ENCODE data around the gene PLA2G4C. TPM values are rescaled to one million over a fixed set of nuclear protein-coding genes. Genes with fewer than 3 reads are reported as not detected.

Gene PLA2G4C
- total RNA-seq, 2 experiments from 2014 or later: 10.8 to 11.5 TPM

DNA sequence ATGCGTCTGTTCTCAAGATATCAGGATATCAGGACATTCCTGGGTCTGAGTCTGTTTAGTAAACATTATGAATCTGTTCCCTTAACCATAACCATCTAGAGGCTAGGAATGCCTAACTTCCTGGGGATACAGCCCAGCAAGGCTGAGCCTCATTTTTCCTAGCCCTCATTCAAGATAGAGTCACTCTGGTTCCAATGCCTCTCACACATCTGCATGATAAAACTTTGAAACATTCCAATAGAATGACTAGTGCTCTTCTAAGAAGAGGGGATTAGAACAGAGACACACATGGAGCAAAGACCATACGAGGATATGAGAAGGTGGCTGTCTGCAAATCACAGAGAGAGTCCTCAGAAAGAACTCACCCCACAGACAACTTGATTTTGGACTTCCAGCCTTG, 46.1 kb downstream of the PLA2G4C start:
- ChIA-PET POLR2A (no interaction called here), CTCF (no interaction called here)
- peaks cover 4% of the 10 kb centered on the region for H3K27me3 Mint-ChIP-seq
- no peaks in the 10 kb centered on the region for H3K4me1 Mint-ChIP-seq
- H3K27ac Mint-ChIP-seq: no peak overlapping the region
- no peaks in the 10 kb centered on the region for H3K9me3 Mint-ChIP-seq
- no peak for DNase-seq
- no peak overlapping the region for H3K4me3 Mint-ChIP-seq
- no peaks in the 10 kb centered on the region for H3K36me3 Mint-ChIP-seq (ENCODE audit: low read depth)

DNA sequence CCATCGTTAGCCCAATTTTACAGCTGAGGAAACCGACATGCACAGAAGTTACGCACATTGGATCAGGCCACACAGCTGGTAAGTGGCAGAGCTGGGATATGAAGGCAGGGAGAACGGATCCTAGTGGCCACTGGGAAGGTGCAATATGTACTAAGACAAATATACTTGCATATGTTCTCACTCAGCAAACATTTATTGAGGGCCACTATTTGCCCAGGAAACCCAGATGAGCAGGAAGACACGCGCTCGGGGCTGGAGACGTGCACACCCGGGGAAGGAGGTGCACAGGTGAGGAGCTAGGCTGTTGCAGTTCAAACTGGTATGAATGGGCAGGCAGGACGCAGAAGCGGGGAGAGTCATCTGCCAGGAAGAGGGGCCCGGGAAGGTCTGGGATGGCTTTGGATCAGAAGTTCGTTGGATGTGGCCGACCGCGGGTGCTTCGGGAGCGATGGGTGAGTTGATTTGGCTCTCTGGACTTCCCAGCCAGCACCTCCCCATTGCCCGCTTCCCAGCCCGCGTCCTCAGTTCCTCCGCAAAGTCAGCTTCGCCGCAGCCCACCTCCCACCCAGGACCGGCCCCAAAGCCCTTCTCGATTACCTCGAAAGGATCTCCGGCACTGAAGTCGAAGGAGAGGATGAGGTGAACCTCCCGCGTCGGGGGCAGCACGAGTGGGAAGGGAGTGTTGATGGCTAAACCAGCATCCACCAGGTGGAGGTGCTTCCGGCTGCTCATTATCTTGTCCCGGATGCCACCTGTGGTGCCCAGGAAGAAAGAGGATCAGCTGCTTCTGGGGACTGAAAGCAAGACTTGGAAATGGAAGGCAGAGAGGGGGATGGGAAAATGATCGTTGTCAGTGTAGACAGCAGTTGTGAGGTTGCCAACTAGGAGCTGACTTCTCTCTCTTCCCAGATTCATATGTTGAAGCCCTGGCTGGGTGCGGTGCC, 48.9 kb downstream of the PLA2G4C start:
- H3K27ac Mint-ChIP-seq: no peak overlapping the region
- CTCF ChIA-PET: no interaction called here

DNA sequence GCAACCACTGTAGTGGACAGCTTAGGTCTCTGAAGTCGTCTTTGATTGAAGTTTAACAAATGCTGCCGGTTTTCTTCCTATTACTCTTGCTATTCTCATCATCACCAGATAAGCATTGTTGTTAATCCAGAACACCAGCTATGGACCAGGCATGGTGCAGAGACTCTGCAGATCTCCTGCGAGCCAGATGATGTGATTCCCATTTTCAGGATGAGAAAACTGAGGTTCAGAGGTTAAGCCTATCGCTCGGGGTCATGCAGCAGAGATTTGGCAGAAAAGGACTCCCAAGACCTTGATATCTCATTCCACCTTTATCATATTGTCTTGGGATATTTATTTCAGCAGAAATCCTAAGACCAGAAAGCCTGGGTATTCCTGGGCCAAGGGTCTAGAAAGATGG, 50.2 kb downstream of the PLA2G4C start:
- Mint-ChIP-seq H3K4me1 (no peaks in the 10 kb centered on the region), H3K27ac (no peak overlapping the region), H3K27me3 (peaks cover 4% of the 10 kb centered on the region), H3K36me3 (ENCODE audit: low read depth) (no peaks in the 10 kb centered on the region), H3K4me3 (no peak overlapping the region), H3K9me3 (no peaks in the 10 kb centered on the region)
- POLR2A ChIA-PET: no interaction called here
- no peak for DNase-seq
- CTCF ChIA-PET: no interaction called here

More for the DNA sequence above, 48.9 kb downstream of the PLA2G4C start:
- Mint-ChIP-seq H3K27me3 (peaks cover 4% of the 10 kb centered on the region), H3K9me3 (no peaks in the 10 kb centered on the region), H3K36me3 (ENCODE audit: low read depth) (no peaks in the 10 kb centered on the region), H3K4me1 (no peaks in the 10 kb centered on the region), H3K4me3 (no peak overlapping the region)
- DNase-seq: no peak
- POLR2A ChIA-PET: interaction anchor here (1.0 kb wide), 1 partner anchor 49 kb away, joined by 3 read pairs; the partner anchor contains the start of gene PLA2G4C

DNA sequence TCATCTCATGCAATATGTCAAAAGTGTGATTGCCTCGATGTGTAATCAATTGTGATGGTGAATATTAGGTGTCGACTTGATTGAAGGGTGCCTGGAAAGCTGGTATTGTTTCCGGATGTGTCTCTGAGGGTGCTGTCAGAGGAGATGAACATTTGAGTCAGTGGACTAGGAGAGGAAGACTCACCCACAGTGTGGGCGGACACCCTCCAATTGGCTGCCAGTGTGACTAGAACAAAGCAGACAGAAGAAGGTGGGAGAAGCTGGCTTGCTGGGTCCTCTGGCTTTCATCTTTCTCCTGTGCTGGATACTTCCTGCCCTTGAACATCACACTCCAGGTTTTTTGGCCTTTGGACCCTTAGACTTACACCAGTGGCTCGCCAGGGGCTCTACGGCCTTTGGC, 51.3 kb downstream of the PLA2G4C start:
- Mint-ChIP-seq H3K27me3 (peaks cover 4% of the 10 kb centered on the region), H3K27ac (no peak overlapping the region), H3K4me1 (no peaks in the 10 kb centered on the region), H3K4me3 (no peak overlapping the region), H3K36me3 (ENCODE audit: low read depth) (no peaks in the 10 kb centered on the region), H3K9me3 (no peaks in the 10 kb centered on the region)
- POLR2A ChIA-PET: no interaction called here
- CTCF ChIA-PET: no interaction called here
- no peak for DNase-seq

DNA sequence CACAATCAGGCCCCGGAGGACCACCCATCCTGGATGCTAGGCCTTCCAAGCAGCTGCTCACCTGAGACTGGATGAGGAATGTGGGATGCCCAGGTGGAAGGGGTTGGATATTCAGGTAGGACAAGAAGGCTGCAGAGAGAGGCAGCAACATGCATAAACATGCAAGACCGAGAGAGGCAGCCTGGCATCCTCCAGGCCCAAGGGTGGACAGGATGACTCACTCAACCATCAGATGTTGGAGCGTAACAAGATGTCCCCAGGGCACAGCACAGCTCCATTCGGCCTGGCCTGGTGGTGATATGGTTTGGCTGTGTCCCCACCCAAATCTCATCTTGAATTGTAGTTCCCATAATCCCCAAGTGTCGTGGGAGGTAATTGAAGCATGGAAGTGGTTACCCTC, 56.8 kb downstream of the PLA2G4C start:
- Mint-ChIP-seq H3K4me1 (no peaks in the 10 kb centered on the region), H3K27ac (no peak overlapping the region), H3K9me3 (peaks cover 3% of the 10 kb centered on the region), H3K27me3 (peaks cover 2% of the 10 kb centered on the region), H3K36me3 (ENCODE audit: low read depth) (peaks cover 2% of the 10 kb centered on the region), H3K4me3 (no peak overlapping the region)
- CTCF ChIA-PET: no interaction called here
- POLR2A ChIA-PET: no interaction called here
- DNase-seq: no peak

DNA sequence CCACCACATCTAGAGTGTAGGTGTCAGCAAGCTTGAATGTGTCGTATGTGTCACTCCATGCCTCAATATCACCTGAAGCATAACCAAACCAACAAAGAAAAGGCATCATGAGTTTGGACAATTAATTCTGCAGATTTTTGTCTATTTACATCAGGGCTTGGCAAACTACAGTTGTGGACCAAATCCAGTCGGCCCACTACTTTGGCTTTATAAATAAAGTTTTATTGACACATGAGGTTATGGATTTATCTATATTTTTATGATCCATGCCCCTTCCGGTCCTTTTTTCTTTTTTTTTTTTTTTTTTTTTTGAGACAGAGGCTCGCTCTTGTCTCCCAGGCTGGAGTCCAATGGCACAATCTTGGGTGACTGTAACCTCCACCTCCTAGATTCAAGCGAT, 57.5 kb downstream of the PLA2G4C start:
- DNase-seq: no peak
- Mint-ChIP-seq H3K36me3 (ENCODE audit: low read depth) (peaks cover 2% of the 10 kb centered on the region), H3K27ac (no peak overlapping the region), H3K9me3 (peaks cover 3% of the 10 kb centered on the region), H3K4me1 (no peaks in the 10 kb centered on the region), H3K4me3 (no peak overlapping the region), H3K27me3 (peaks cover 2% of the 10 kb centered on the region)
- POLR2A ChIA-PET: no interaction called here
- CTCF ChIA-PET: no interaction called here

DNA sequence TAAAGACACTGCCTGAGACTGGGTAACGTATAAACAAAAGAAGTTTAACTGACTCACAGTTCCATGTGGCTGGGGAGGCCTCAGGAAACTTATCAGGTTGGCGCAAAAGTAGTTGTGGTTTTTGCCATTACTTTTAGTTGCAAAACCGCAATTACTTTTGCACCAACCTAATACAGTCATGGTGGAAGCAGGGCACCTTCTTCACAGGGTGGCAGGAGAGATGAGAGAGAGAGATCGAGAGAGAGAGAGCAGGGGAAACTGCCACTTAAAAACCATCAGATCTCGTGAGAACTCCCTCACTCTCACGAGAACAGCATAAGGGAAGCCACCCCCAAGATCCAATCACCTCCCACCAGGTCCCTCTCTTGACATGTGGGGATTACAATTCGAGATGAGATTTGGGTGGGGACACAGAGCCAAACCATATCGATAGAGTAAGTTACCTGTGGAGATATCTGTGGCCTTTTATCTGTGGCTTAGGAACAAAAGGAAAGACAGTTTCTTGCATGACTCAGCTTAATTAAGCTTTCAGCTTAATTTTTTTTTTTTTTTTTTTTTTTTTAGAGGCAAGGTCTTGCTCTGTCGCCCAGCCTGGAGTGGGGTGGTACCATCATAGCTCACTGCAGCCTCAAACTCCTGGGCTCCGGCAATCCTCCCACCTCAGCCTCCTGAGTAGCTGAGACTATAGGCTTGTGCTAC, 59.1 kb downstream of the PLA2G4C start:
- no peak for DNase-seq
- Mint-ChIP-seq H3K9me3 (peaks cover 3% of the 10 kb centered on the region), H3K27ac (no peak overlapping the region), H3K36me3 (ENCODE audit: low read depth) (peaks cover 2% of the 10 kb centered on the region), H3K27me3 (peaks cover 2% of the 10 kb centered on the region), H3K4me1 (no peaks in the 10 kb centered on the region), H3K4me3 (no peak overlapping the region)
- POLR2A ChIA-PET: no interaction called here
- CTCF ChIA-PET: no interaction called here

DNA sequence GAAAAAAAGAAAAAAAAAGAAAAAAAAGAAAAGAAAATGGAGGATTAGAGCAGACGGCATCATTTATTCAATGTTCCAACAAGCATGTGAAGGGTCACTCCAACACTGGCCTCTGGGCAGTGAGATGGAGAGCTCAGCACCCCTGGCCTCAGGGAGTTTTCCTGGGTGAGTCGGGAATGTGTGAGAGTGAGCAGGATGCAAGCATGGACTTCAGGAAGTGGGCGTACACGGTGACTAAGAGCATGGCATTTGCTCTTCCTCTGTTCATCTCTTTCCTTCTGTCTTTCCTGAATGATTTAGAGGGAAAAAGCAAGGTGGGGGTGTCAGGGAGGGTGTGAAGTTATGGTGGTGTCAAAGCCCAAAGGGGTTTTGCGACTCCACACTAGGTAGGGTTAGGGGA, 66.1 kb downstream of the PLA2G4C start:
- Mint-ChIP-seq H3K27ac (no peak overlapping the region), H3K4me3 (no peak overlapping the region), H3K9me3 (peaks cover 2% of the 10 kb centered on the region), H3K36me3 (ENCODE audit: low read depth) (no peaks in the 10 kb centered on the region), H3K27me3 (peaks cover 3% of the 10 kb centered on the region), H3K4me1 (no peaks in the 10 kb centered on the region)
- ChIA-PET CTCF (no interaction called here), POLR2A (no interaction called here)
- DNase-seq: no peak

DNA sequence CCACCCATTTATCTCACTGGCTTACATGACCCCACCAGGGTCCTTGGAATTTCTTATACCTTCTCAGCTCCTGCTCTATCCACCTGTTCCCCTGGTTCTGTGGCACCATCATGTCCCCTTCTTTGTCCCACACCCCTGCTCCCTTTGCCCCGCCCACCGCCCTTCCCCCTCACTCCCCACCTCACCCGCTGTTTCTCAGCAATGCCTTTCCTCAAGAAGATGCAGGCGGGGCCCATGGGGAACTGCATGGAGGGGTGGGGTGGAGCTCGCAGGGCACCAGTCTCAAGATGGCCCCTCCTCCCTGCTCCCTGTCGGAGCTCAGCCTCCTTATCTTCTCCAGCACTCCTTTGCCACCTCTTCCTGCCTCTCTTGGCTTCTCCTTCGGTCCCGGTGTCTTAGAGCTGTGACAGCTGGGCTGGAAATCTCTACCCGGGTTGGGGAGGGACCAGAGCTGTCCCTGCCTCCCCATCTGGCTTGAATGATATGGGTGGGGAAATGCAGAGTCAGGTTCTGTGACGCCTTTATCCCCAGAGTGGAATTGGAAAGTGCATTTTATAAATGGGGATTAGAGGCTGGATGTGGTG, 66.8 kb downstream of the PLA2G4C start, which contains the start of gene CABP5:
TSS of gene CABP5 (minus strand) at position 405 of the 584 bp plus-strand sequence. CDS start at position 248, 157 bp downstream.
- Mint-ChIP-seq H3K27ac (no peak within 1 kb of the TSS), H3K36me3 (ENCODE audit: low read depth) (no peaks in the 10 kb centered on the region), H3K4me1 (no peaks in the 10 kb centered on the region), H3K9me3 (peaks cover 2% of the 10 kb centered on the region), H3K27me3 (peaks cover 3% of the 10 kb centered on the region), H3K4me3 (no peak within 1 kb of the TSS)
- DNase-seq: no peak
- POLR2A ChIA-PET: no interaction called here
- CTCF ChIA-PET: no interaction called here

DNA sequence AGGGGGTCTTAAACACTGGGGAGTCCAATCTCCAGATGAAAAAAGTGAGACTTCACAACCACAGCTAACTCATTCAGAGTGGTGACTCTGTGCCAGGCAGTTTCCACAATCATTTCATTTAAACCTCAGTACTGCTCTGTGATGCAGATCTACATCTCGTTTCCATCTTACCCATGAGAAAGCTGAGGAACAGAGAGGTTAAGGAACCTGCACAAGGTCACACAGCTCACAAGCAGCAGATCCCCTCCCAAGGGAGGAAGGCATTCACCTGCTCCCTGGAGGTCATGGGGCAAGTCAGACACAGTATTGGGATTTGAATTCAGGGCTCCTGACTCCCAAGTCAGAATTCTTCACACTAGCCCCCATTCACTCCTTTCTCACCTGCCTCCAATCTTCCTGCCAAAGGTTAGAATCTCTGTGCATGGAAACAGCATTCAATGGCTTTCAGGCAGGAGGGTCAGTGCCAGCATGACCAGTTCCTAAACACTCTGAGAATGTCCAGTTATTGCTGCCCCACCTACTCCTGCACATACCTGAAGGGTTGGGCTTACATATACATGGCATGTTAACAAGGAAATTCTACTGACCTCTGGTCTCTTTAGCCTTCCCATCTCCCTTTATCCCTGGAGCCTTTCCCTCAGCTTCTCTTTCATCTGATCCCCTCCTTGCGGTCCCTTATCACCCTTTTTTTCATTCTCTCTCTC, 68.6 kb downstream of the PLA2G4C start:
- no peak overlapping the region for H3K27ac Mint-ChIP-seq
- H3K36me3 Mint-ChIP-seq (ENCODE audit: low read depth): no peaks in the 10 kb centered on the region
- ChIA-PET POLR2A (no interaction called here), CTCF (interaction anchor here (0.9 kb wide), 1 partner anchor 62 kb away, joined by 3 read pairs; no protein-coding TSS in a partner anchor)
- no peaks in the 10 kb centered on the region for H3K4me1 Mint-ChIP-seq
- H3K27me3 Mint-ChIP-seq: peaks cover 3% of the 10 kb centered on the region
- no peak overlapping the region for H3K4me3 Mint-ChIP-seq
- DNase-seq: no peak
- peaks cover 2% of the 10 kb centered on the region for H3K9me3 Mint-ChIP-seq

DNA sequence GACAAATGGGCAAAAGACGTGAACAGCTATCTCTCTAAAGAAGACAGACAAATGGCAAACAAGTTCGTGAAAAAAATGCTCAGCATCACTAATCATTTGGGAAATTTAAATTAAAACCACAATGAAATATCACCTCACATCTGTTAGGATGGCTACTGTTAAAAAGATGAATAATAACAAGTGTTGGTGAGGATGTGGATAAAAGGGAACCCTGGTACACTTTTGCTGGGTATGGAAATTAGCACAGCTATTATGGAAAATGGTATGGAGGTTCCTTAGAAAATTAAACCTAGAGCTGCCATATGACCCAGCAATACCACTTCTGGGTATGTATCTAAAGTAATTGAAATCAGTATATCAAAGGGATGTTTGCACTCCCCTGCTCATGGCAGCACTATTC, 73.9 kb downstream of the PLA2G4C start:
- Mint-ChIP-seq H3K36me3 (ENCODE audit: low read depth) (no peaks in the 10 kb centered on the region), H3K27me3 (peaks cover 11% of the 10 kb centered on the region), H3K4me3 (no peak overlapping the region), H3K9me3 (peaks cover 15% of the 10 kb centered on the region), H3K27ac (no peak overlapping the region), H3K4me1 (no peaks in the 10 kb centered on the region)
- POLR2A ChIA-PET: no interaction called here
- CTCF ChIA-PET: no interaction called here
- DNase-seq: no peak

DNA sequence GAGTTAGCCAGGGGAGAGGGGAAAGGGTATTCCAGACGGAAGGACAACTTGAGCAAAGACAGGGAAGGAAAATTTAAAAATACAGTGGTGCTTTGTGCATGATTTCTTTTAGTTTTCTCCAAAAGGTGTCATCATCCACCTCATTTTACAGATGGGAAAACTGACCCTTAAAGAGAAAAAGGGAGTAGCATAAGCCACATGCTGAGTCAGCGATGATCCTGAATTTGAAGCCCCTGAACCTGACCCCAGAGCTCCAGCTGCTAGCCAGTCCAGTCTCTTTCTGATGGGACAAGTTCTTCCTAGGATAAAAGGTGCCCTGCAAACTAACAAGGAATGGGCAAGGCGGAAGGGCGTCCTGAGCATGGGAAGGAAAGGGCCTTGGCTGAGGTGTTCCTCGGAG, 77.0 kb downstream of the PLA2G4C start:
- Mint-ChIP-seq H3K27me3 (peaks cover 7% of the 10 kb centered on the region), H3K36me3 (ENCODE audit: low read depth) (no peaks in the 10 kb centered on the region), H3K4me1 (no peaks in the 10 kb centered on the region), H3K4me3 (no peak overlapping the region), H3K27ac (no peak overlapping the region), H3K9me3 (peaks cover 14% of the 10 kb centered on the region)
- CTCF ChIA-PET: no interaction called here
- POLR2A ChIA-PET: no interaction called here
- no peak for DNase-seq

DNA sequence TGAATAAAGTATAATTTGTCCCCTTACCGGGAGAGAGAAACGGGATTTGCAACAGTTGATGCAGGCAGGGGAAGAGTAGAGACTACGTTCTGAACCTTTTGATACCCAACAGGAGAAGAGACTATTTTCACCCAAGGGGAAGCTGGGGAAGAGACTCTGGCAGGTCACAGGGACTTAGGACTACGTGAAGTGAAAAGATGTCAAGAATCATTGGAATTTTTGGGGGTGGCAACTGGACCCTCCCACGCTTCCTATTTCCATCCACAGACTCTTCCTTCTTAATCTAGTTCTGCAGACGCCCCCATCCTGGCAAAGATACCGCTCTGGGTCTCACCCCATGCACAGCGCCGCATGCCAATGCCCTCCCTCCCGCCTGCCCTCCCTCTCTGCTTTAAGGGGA, 80.5 kb downstream of the PLA2G4C start:
- CTCF ChIA-PET: no interaction called here

More for the DNA sequence above, 80.5 kb downstream of the PLA2G4C start:
- POLR2A ChIA-PET: no interaction called here
- H3K9me3 Mint-ChIP-seq: no peaks in the 10 kb centered on the region
- H3K27ac Mint-ChIP-seq: no peak overlapping the region
- DNase-seq: no peak
- H3K27me3 Mint-ChIP-seq: peaks cover 10% of the 10 kb centered on the region
- H3K4me3 Mint-ChIP-seq: no peak overlapping the region
- H3K36me3 Mint-ChIP-seq (ENCODE audit: low read depth): no peaks in the 10 kb centered on the region
- no peaks in the 10 kb centered on the region for H3K4me1 Mint-ChIP-seq

All from activated CD4-positive, alpha-beta memory T cell treated with anti-CD3 and anti-CD28 coated beads, Interleukin-2, amount 10 ng/mL, durations not matched to agents 7 days and 5 days (primary cell).